Mesodermal cell (in vitro differentiated cells): ENCODE data around the gene DKK3.

Experiments used
- H3K27ac ChIP-seq: 2 replicates; pipeline ENCODE4 v1.7.0; 2013; ENCODE audit warnings: mild to moderate bottlenecking, low read depth, low read length, moderate library complexity; ENCODE audit not compliant: severe bottlenecking
- H3K36me3 ChIP-seq: 2 replicates; pipeline ENCODE4 v1.7.1; 2013; ENCODE audit warnings: mild to moderate bottlenecking, low read length, moderate library complexity; ENCODE audit not compliant: control insufficient read depth, insufficient read depth
- H3K4me1 ChIP-seq: one replicate; pipeline ENCODE4 v1.7.1; 2013; ENCODE audit warnings: mild to moderate bottlenecking, low read length; ENCODE audit not compliant: insufficient read depth, control insufficient read depth, poor library complexity, severe bottlenecking
- H3K4me3 ChIP-seq: 2 replicates; pipeline ENCODE4 v1.7.0; 2013; ENCODE audit warnings: low read length, control low read depth, mild to moderate bottlenecking; ENCODE audit not compliant: insufficient read depth, poor library complexity, severe bottlenecking; ENCODE audit errors: extremely low read depth
- H3K9me3 ChIP-seq: 2 replicates; pipeline ENCODE4 v1.7.1; 2013; ENCODE audit warnings: mild to moderate bottlenecking, low read length, moderate library complexity; ENCODE audit not compliant: control insufficient read depth
- whole genome bisulfite sequencing, 2 experiments: methylation state at CpG; one replicate each; pipeline ENCODE4 v1.1.5; 2013; ENCODE audit warnings: missing lambda C conversion rate in 2 of 2; ENCODE audit not compliant: insufficient coverage in 2 of 2; 5-methylcytosine and 5-hydroxymethylcytosine counted together

DKK3 gene

DNA sequence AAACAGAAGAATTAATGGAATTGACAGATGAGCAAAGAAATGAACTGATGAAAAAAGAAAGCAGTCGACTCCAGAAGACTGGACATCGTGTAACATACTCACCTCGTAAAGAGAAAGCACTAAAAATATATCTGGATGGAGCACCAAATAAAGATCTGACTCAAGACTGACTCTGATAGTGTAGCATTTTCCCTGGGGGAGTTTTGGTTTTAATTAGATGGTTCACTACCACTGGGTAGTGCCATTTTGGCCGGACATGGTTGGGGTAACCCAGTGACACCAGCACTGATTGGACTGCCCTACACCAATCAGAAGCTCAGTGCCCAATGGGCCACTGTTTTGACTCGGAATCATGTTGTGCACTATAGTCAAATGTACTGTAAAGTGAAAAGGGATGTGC is 52.4 kb downstream of the DKK3 start:
- H3K9me3 ChIP-seq = no peaks in the 10 kb centered on the region
- H3K27ac ChIP-seq = no peak overlapping the region
- no peaks in the 10 kb centered on the region for H3K4me1 ChIP-seq
- peaks cover 65% of the 10 kb centered on the region for H3K36me3 ChIP-seq
- no peak overlapping the region for H3K4me3 ChIP-seq
- WGBS, 2 experiments = 91% methylated on average over 4 of the region's 5 CpGs; no CpG with 5 or more reads in 1 of the 2 experiments

DNA sequence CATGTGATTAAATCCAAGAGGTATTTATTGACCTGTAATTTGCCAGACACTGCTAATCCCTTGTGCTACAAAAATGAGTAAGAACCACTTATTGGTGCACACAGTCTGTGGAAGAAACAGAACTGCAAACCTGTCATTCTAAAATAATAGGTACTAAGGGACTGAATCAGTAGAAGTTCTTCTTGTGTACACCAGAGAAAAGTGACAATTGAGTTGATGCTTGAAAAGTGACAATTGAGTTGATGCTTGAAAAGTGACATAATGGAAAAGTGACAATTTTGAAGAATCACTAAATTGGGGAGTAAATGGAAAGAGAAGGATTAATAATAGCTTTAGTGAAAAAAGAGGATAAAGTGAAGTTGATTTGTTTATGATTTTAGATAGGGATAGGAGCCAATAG is 56.4 kb downstream of the DKK3 start:
- Histone ChIP-seq H3K4me1 (no peaks in the 10 kb centered on the region), H3K9me3 (no peaks in the 10 kb centered on the region), H3K36me3 (peaks cover 66% of the 10 kb centered on the region), H3K4me3 (no peak overlapping the region), H3K27ac (no peak overlapping the region)

DNA sequence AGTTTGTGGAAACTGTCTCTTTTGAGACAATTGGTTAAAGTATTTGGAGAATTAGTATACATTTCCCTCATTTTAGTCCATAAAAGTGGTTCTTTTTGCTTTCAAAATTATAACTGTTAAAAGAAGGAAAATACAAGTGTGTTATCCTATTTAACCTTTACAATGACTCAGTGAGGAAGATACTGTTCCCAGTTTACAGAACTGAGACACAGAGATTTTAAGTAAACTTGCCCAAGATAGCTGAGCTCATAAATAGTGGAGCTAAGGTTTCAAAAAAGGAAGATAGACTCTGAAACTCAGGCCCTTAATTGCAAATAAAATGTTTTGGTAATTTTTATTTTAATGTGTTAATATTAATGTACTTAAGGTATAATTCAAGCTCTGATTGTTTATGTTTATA is 58.9 kb downstream of the DKK3 start:
- H3K4me1 ChIP-seq = no peaks in the 10 kb centered on the region
- H3K27ac ChIP-seq = no peak overlapping the region
- H3K9me3 ChIP-seq = no peaks in the 10 kb centered on the region
- H3K4me3 ChIP-seq = no peak overlapping the region
- H3K36me3 ChIP-seq = peaks cover 67% of the 10 kb centered on the region

DNA sequence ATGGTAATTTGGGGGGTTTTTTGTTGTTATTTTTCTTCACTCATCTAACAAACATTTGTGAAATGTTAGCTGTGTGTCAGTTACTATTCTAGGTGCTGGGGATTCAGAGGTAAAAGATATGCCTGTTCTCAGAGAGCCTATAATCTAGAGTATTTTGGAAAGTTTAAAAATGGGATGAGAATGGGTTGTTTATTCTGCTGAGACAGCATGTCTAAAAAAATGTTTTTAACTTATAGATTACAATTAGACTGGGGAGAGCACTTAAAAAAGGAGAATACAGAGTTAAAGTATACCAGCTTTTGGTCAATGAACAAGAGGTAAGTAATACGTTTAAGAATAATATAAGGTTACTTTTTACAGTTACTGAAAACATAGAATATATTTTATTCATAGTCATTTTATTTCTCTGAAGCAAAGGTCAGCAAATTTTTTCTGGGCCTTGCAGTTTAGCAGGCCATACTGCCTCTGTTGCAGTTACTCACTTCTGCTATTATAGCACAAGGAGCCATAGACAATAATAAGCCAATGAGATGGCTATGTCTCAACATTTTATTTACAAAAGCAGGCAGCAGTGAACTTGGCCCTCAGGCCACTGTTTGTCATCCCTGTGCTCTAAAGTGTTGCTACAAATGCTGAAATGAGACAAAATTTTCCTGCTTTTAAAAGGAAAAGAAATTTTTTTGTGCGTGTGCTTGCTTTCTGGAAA is 60.0 kb downstream of the DKK3 start:
- H3K27ac ChIP-seq = no peak overlapping the region

DNA sequence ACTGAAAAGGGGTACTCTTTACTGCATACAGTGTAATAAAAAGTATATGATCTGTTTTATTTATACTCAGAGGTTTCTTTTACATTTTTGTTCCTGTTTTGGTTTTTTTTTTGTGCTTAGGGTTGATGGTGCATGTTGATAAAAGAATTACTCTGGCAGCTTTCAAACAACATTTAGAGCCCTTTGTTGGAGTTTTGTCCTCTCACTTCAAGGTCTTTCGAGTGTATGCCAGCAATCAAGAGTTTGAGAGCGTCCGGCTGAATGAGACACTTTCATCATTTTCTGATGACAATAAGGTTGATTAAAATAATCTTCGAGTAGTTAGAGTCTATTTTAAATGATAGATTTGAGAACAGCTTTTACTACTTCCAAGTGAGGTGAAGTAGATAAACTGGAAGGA is 60.6 kb downstream of the DKK3 start:
- H3K9me3 ChIP-seq = no peaks in the 10 kb centered on the region
- H3K4me1 ChIP-seq = no peaks in the 10 kb centered on the region
- WGBS, 2 experiments = 100% methylated on average over 4 of the region's 4 CpGs; no CpG with 5 or more reads in 1 of the 2 experiments
- H3K36me3 ChIP-seq = peaks cover 70% of the 10 kb centered on the region
- no peak overlapping the region for H3K27ac ChIP-seq
- H3K4me3 ChIP-seq = no peak overlapping the region

More for the DNA sequence above, 60.0 kb downstream of the DKK3 start:
- Histone ChIP-seq H3K4me3 (no peak overlapping the region), H3K36me3 (peaks cover 73% of the 10 kb centered on the region), H3K9me3 (no peaks in the 10 kb centered on the region), H3K4me1 (no peaks in the 10 kb centered on the region)
- WGBS, 2 experiments = 100% methylated on average over 1 of the region's 2 CpGs; no CpG with 5 or more reads in 1 of the 2 experiments

DNA sequence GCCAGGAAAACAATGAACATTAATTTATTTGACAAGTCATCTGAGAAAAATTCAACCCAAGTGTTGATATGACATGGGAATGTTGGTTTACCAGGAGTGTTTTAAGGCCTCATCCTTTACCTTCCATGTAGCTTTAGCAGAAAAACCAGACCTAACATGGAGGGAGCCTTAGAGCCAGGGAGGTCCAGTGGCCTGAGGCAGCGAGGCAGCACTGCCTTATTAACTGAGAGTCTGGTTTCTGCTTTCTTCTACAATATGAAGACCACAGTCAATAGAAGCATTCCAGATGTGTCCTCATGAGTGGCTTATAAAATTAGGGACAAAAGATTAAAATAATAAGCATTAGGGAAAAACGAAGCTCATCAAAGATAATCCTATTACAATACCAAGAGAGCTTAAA is 61.5 kb downstream of the DKK3 start:
- no peaks in the 10 kb centered on the region for H3K4me1 ChIP-seq
- no peak overlapping the region for H3K27ac ChIP-seq
- peaks cover 70% of the 10 kb centered on the region for H3K36me3 ChIP-seq
- no peaks in the 10 kb centered on the region for H3K9me3 ChIP-seq
- 83 to 100% methylated on average over 1 of the region's 2 CpGs for WGBS, 2 experiments
- H3K4me3 ChIP-seq = no peak overlapping the region

DNA sequence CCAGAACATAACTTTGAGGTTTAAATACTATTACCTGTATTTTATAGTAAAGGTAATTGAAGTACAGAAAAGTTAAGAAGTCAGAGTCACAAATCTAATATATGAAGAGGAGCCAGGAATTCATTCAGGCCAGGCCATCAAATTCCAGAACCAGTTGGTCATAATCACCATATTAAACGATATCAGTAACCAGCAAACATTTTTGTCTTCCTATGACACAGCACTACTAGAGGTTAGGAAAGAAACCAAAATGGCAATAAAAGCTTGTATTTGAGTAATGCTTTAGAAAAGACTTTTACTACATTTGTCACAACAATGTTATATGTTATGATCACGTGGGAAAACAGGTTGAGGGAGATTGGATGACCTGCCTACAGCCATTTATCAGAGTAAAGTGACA is 62.2 kb downstream of the DKK3 start:
- H3K4me3 ChIP-seq = no peak overlapping the region
- H3K36me3 ChIP-seq = peaks cover 66% of the 10 kb centered on the region
- WGBS, 2 experiments = no CpG with 5 or more reads among the region's 2 CpGs
- H3K9me3 ChIP-seq = no peaks in the 10 kb centered on the region
- no peak overlapping the region for H3K27ac ChIP-seq
- no peaks in the 10 kb centered on the region for H3K4me1 ChIP-seq

DNA sequence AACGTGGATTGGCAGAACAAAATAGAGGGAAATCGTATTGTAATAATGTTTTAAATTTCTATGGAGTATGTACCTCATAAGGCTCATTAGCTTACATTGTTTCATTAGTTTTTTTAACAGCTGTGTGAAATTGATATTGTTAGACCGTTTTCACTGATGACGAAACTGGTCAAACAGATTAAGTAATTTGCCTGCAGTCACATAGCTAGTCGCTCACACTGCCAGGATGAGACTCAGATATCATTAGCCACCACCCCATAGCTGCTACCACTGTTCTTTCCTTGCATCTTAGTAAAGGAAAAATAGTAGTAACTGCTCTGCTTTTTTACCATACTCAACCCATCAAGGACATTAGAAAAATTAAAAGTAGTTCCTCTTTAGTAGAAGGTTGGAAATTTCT is 64.0 kb downstream of the DKK3 start:
- no peak overlapping the region for H3K4me3 ChIP-seq
- H3K4me1 ChIP-seq = no peaks in the 10 kb centered on the region
- H3K27ac ChIP-seq = no peak overlapping the region
- 100% methylated on average over 2 of the region's 5 CpGs; no CpG with 5 or more reads in 1 of the 2 experiments for WGBS, 2 experiments
- H3K36me3 ChIP-seq = peaks cover 62% of the 10 kb centered on the region
- H3K9me3 ChIP-seq = no peaks in the 10 kb centered on the region

DNA sequence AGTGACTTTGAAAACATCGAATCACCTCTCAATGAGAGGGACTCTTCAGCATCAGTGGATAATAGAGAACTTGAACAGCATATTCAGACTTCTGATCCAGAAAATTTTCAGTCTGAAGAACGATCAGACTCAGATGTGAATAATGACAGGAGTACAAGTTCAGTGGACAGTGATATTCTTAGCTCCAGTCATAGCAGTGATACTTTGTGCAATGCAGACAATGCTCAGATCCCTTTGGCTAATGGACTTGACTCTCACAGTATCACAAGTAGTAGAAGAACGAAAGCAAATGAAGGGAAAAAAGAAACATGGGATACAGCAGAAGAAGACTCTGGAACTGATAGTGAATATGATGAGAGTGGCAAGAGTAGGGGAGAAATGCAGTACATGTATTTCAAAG is 65.8 kb downstream of the DKK3 start:
- Histone ChIP-seq H3K27ac (no peak overlapping the region), H3K4me3 (no peak overlapping the region), H3K9me3 (no peaks in the 10 kb centered on the region), H3K4me1 (no peaks in the 10 kb centered on the region), H3K36me3 (peaks cover 63% of the 10 kb centered on the region)
- 83 to 100% methylated on average over 1 to 2 of the region's 3 CpGs for WGBS, 2 experiments

DNA sequence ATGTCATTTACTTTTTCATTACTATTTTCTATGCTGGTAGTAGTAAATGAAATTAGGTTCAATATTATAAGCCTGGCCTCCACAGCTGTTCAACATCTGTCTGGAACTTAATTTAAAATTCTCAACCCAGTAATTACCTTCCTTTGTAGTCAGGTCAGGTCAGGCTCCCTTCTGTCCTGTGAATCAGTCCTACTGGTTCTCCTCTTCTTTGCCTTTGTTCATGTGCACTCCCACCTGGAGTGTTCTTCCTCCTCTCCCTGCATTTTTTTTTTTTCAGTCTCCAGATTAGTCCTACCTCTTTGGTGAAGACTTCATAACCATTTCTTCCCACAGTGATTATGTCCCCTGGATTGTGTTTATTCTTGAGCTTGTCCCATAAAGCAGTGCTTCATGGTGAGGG is 67.9 kb downstream of the DKK3 start:
- Histone ChIP-seq H3K36me3 (peaks cover 54% of the 10 kb centered on the region), H3K4me3 (no peak overlapping the region), H3K4me1 (no peaks in the 10 kb centered on the region), H3K27ac (no peak overlapping the region), H3K9me3 (no peaks in the 10 kb centered on the region)

DNA sequence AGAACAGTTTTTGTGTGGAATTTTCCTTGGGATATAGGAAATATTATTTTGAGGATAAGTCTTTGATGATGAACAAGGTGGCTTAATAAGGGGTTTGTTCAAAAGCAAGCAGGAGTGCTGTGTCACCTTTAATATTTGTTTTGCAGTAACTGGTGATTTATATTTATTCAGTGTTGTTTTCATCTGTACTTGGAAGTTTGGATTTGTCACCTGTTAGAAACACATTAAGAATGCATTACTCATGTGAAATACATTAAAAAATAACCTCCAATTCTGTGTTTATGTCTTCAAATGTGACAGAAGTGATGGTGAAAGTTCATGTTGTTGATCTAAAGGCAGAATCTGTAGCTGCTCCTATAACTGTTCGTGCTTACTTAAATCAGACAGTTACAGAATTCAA is 70.5 kb downstream of the DKK3 start:
- WGBS, 2 experiments = no CpG with 5 or more reads among the region's 1 CpG
- Histone ChIP-seq H3K36me3 (peaks cover 56% of the 10 kb centered on the region), H3K4me3 (no peak overlapping the region), H3K27ac (no peak overlapping the region), H3K4me1 (no peaks in the 10 kb centered on the region), H3K9me3 (no peaks in the 10 kb centered on the region)
